ENCODE data around the gene ATCAY. TPM values are rescaled to one million over a fixed set of nuclear protein-coding genes. Genes with fewer than 3 reads are reported as not detected.

Gene ATCAY
- total RNA-seq, 2 donors from 2014 or later, result not detected

GRCh38 chr19:3838661-3839060 lies 41.8 kb upstream of the ATCAY start:
- no peak overlapping the region for H3K27ac ChIP-seq

GRCh38 chr19:3839941-3840340 lies 40.5 kb upstream of the ATCAY start:
- H3K36me3 ChIP-seq, result no peaks in the 10 kb centered on the region
- H3K27me3 ChIP-seq (replicated peaks; ENCODE audit: insufficient read depth), result no peaks in the 10 kb centered on the region
- H3K4me1 ChIP-seq (ENCODE audit: control insufficient read depth in 1 of 2, low read depth in 2 of 2), result no peaks in the 10 kb centered on the region
- no peak for TF ChIP-seq CTCF (IDR thresholded peaks at IDR 0.05)
- H3K27ac ChIP-seq, result no peak overlapping the region
- H3K9me3 ChIP-seq, result no peaks in the 10 kb centered on the region
- ATAC-seq (ENCODE audit: insufficient number of reproducible peaks, low FRiP score, low read depth) (no peak), DNase-seq (ENCODE audit: low spot score) (no peak)
- no peak overlapping the region for H3K4me3 ChIP-seq

More at GRCh38 chr19:3838661-3839060, 41.8 kb upstream of the ATCAY start:
- Histone ChIP-seq H3K36me3 (no peaks in the 10 kb centered on the region), H3K4me1 (ENCODE audit: control insufficient read depth in 1 of 2, low read depth in 2 of 2) (no peaks in the 10 kb centered on the region), H3K9me3 (no peaks in the 10 kb centered on the region), H3K4me3 (no peak overlapping the region), H3K27me3 (replicated peaks; ENCODE audit: insufficient read depth) (no peaks in the 10 kb centered on the region)
- ATAC-seq (ENCODE audit: insufficient number of reproducible peaks, low FRiP score, low read depth) (no peak), DNase-seq (ENCODE audit: low spot score) (no peak)
- no peak for TF ChIP-seq CTCF (IDR thresholded peaks at IDR 0.05)

- no peak for ATAC-seq (ENCODE audit: insufficient number of reproducible peaks, low FRiP score, low read depth)
- DNase-seq (ENCODE audit: low spot score), result no peak
- no peak for TF ChIP-seq CTCF (IDR thresholded peaks at IDR 0.05)
Measured at GRCh38 chr19:3840804-3841203, 39.7 kb upstream of the ATCAY start.

GRCh38 chr19:3842948-3843347 lies 37.5 kb upstream of the ATCAY start:
- no peak for TF ChIP-seq CTCF (IDR thresholded peaks at IDR 0.05)
- DNase-seq (ENCODE audit: low spot score) (no peak), ATAC-seq (ENCODE audit: insufficient number of reproducible peaks, low FRiP score, low read depth) (no peak)
- H3K36me3 ChIP-seq, result no peaks in the 10 kb centered on the region
- no peaks in the 10 kb centered on the region for H3K27me3 ChIP-seq (replicated peaks; ENCODE audit: insufficient read depth)
- H3K4me3 ChIP-seq, result no peak overlapping the region
- no peaks in the 10 kb centered on the region for H3K9me3 ChIP-seq
- H3K4me1 ChIP-seq (ENCODE audit: control insufficient read depth in 1 of 2, low read depth in 2 of 2), result no peaks in the 10 kb centered on the region
- no peak overlapping the region for H3K27ac ChIP-seq

More at GRCh38 chr19:3840804-3841203, 39.7 kb upstream of the ATCAY start:
- no peaks in the 10 kb centered on the region for H3K9me3 ChIP-seq
- no peak overlapping the region for H3K4me3 ChIP-seq
- no peaks in the 10 kb centered on the region for H3K27me3 ChIP-seq (replicated peaks; ENCODE audit: insufficient read depth)
- no peaks in the 10 kb centered on the region for H3K36me3 ChIP-seq
- H3K4me1 ChIP-seq (ENCODE audit: control insufficient read depth in 1 of 2, low read depth in 2 of 2), result no peaks in the 10 kb centered on the region
- H3K27ac ChIP-seq, result no peak overlapping the region

GRCh38 chr19:3844596-3844995 lies 35.9 kb upstream of the ATCAY start:
- H3K27me3 ChIP-seq (replicated peaks; ENCODE audit: insufficient read depth), result no peaks in the 10 kb centered on the region
- H3K27ac ChIP-seq, result no peak overlapping the region
- no peaks in the 10 kb centered on the region for H3K36me3 ChIP-seq
- no peak for DNase-seq (ENCODE audit: low spot score)
- H3K9me3 ChIP-seq, result no peaks in the 10 kb centered on the region
- TF ChIP-seq CTCF (IDR thresholded peaks at IDR 0.05), result no peak
- no peaks in the 10 kb centered on the region for H3K4me1 ChIP-seq (ENCODE audit: control insufficient read depth in 1 of 2, low read depth in 2 of 2)
- ATAC-seq (ENCODE audit: insufficient number of reproducible peaks, low FRiP score, low read depth), result no peak
- no peak overlapping the region for H3K4me3 ChIP-seq

All from thoracic aorta (tissue), 2 donors.